ENCODE measurements around the gene EPS8. TPM values are rescaled to one million over a fixed set of nuclear protein-coding genes. Genes with fewer than 3 reads are reported as not detected.
A peak's percentile ranks its signal among the peaks of the same experiment; 100 is the strongest.

EPS8 gene
- total RNA-seq, 1 donor from 2014 or later, result 31.7 TPM

- Mint-ChIP-seq H3K27ac (peak overlapping the region; percentile 17), H3K27me3 (no peaks in the 10 kb centered on the region), H3K9me3 (no peaks in the 10 kb centered on the region), H3K4me3 (no peak overlapping the region), H3K4me1 (ENCODE audit: unreplicated experiment) (peaks cover 3% of the 10 kb centered on the region), H3K36me3 (peaks cover 21% of the 10 kb centered on the region)
- DNase-seq (ENCODE audit: extremely low spot score, unreplicated experiment), result no peak
- no peak for TF ChIP-seq CTCF (conservative IDR thresholded peaks at IDR 0.05)
Observed at GRCh38 chr12:15631007-15631715, 158.0 kb downstream of the EPS8 start.

- Mint-ChIP-seq H3K27me3 (no peaks in the 10 kb centered on the region), H3K36me3 (peaks cover 32% of the 10 kb centered on the region), H3K4me1 (ENCODE audit: unreplicated experiment) (peaks cover 3% of the 10 kb centered on the region), H3K4me3 (no peak overlapping the region), H3K9me3 (no peaks in the 10 kb centered on the region), H3K27ac (no peak overlapping the region)
- TF ChIP-seq CTCF (conservative IDR thresholded peaks at IDR 0.05), result no peak
- no peak for DNase-seq (ENCODE audit: extremely low spot score, unreplicated experiment)
Observed at GRCh38 chr12:15629761-15630160, 159.4 kb downstream of the EPS8 start.

- H3K9me3 Mint-ChIP-seq, result no peaks in the 10 kb centered on the region
- no peaks in the 10 kb centered on the region for H3K27me3 Mint-ChIP-seq
- H3K4me1 Mint-ChIP-seq (ENCODE audit: unreplicated experiment), result peaks cover 3% of the 10 kb centered on the region
- peaks cover 38% of the 10 kb centered on the region for H3K36me3 Mint-ChIP-seq
- no peak for DNase-seq (ENCODE audit: extremely low spot score, unreplicated experiment)
- H3K27ac Mint-ChIP-seq, result peak overlapping the region; percentile 63
- H3K4me3 Mint-ChIP-seq, result peak overlapping the region; percentile 7
- no peak for TF ChIP-seq CTCF (conservative IDR thresholded peaks at IDR 0.05)
Observed at GRCh38 chr12:15629108-15629507, 160.1 kb downstream of the EPS8 start.

- TF ChIP-seq CTCF (conservative IDR thresholded peaks at IDR 0.05), result no peak
- Mint-ChIP-seq H3K27me3 (no peaks in the 10 kb centered on the region), H3K9me3 (no peaks in the 10 kb centered on the region), H3K4me1 (ENCODE audit: unreplicated experiment) (peaks cover 3% of the 10 kb centered on the region), H3K36me3 (peaks cover 35% of the 10 kb centered on the region), H3K27ac (peak overlapping the region; percentile 48), H3K4me3 (no peak overlapping the region)
- DNase-seq (ENCODE audit: extremely low spot score, unreplicated experiment), result no peak
Observed at GRCh38 chr12:15627995-15628945, 160.9 kb downstream of the EPS8 start.

GRCh38 chr12:15625075-15625474 lies 164.1 kb downstream of the EPS8 start:
- no peaks in the 10 kb centered on the region for H3K27me3 Mint-ChIP-seq
- no peak overlapping the region for H3K4me3 Mint-ChIP-seq
- H3K27ac Mint-ChIP-seq, result no peak overlapping the region
- DNase-seq (ENCODE audit: extremely low spot score, unreplicated experiment), result no peak
- no peaks in the 10 kb centered on the region for H3K9me3 Mint-ChIP-seq
- no peak for TF ChIP-seq CTCF (conservative IDR thresholded peaks at IDR 0.05)
- peaks cover 33% of the 10 kb centered on the region for H3K36me3 Mint-ChIP-seq
- H3K4me1 Mint-ChIP-seq (ENCODE audit: unreplicated experiment), result peaks cover 3% of the 10 kb centered on the region

Data from type B pancreatic cell (in vitro differentiated cells).